ENCODE measurements around the gene ZNF732.
A peak's percentile ranks its signal among the peaks of the same experiment; 100 is the strongest.
"Not testable (repeated sequence)": the region's sequence is repeated elsewhere in the genome, so short reads cannot be mapped to it uniquely, and the experiment has no call there.

The ZNF732 gene

GRCh38 chr4:253936-254756 lies 51.1 kb downstream of the ZNF732 start:
- no peak for DNase-seq (ENCODE audit: low read depth in 4 of 4, low spot score in 1 of 4)

DNA sequence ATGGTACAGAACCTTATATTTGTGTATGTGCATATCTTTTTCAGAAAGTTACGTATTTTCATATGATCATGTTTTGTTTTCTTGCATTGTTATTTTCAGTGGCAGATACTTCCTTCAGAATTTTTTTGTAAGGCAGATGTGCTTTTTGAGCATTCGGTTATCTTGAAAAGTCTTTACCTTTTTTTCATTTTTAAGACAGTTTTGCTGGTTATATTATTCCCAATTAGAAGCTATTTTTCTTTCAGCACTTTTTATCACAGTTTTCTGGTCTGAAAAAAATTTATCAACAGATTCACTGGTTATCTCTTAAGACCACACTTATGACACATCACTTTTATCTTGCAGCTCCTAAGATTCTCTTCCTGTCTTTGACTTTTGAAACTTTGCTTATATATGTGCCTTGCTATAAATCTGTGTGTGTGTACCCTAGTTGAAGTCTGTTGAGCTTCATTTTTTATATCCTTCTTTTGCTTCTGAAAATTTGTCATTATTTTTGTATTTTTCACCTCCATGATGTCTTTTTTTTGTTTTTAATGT lies 53.1 kb downstream of the ZNF732 start:
- no peak for DNase-seq (ENCODE audit: low read depth in 4 of 4, low spot score in 1 of 4)

GRCh38 chr4:244471-244870 lies 60.8 kb downstream of the ZNF732 start:
- peak in 3 of 4 experiments; percentile 32 to 48 (median 33) for DNase-seq (ENCODE audit: low read depth in 4 of 4, low spot score in 1 of 4)

- DNase-seq (ENCODE audit: low read depth in 4 of 4, low spot score in 1 of 4), result no peak
These were observed 61.8 kb downstream of the ZNF732 start for GRCh38 chr4:243426-243825.

GRCh38 chr4:242121-242848 lies 63.0 kb downstream of the ZNF732 start:
- peak; percentile 23 to 42 (median 29) for DNase-seq (ENCODE audit: low read depth in 4 of 4, low spot score in 1 of 4)

GRCh38 chr4:241411-241810 lies 63.9 kb downstream of the ZNF732 start:
- not testable (repeated sequence) for DNase-seq (ENCODE audit: low read depth in 4 of 4, low spot score in 1 of 4)

DNA sequence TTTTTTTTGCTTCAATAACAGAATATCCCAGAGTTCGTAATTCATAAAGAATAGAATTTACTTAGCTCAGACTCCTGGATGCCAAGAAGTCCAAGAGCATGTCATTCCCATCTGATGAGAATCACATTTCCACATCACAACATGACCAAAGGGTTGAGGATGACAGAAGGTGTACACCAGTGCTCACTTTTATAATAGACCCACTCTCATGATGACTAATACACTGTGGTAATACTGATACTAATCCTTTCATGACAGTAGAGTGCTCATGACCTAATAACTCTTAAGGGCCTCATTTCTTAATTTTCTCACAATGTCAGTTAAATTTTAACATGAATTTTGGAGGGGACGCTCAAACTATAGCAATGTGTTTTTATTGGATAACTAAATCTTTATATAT lies 69.2 kb downstream of the ZNF732 start:
- DNase-seq (ENCODE audit: low read depth in 4 of 4, low spot score in 1 of 4), result no peak

GRCh38 chr4:234178-234577 lies 71.1 kb downstream of the ZNF732 start:
- DNase-seq (ENCODE audit: low read depth in 4 of 4, low spot score in 1 of 4), result no peak

GRCh38 chr4:223913-224497 lies 81.3 kb downstream of the ZNF732 start:
- DNase-seq (ENCODE audit: low read depth in 4 of 4, low spot score in 1 of 4), result no peak
